ENCODE results near the gene DNA2. TPM values are rescaled to one million over a fixed set of nuclear protein-coding genes. Genes with fewer than 3 reads are reported as not detected.

The DNA2 gene
- total RNA-seq: 8.3 and 10.7 TPM in 2 replicates

GRCh38 chr10:68471586-68472408 lies at the start of gene DNA2:
Gene DNA2 (minus strand): TSS chr10:68471973. CDS start chr10:68471864, 109 bp downstream.

GRCh38 chr10:68406815-68407548 lies 64.8 kb downstream of the DNA2 start, which contains the start of gene RUFY2:
Gene RUFY2 (minus strand): TSS chr10:68407277. CDS start chr10:68407189, 88 bp downstream.

Other genes starting within 250 kb of the DNA2 start
- not detected in 2 replicates for gene ATOH7, start 239.9 kb downstream of the DNA2 start, total RNA-seq
- gene HNRNPH3, start 139.9 kb downstream of the DNA2 start, total RNA-seq: 24.4 and 51.4 TPM in 2 replicates
- 1.8 and 3.5 TPM in 2 replicates for gene PBLD, start 139.0 kb downstream of the DNA2 start, total RNA-seq
- 14.4 and 22.4 TPM in 2 replicates for gene RUFY2, start 64.7 kb downstream of the DNA2 start, total RNA-seq
- gene SLC25A16, start 55.5 kb upstream of the DNA2 start, total RNA-seq: 4.4 and 18.6 TPM in 2 replicates
- 0.16 and 0.69 TPM in 2 replicates for gene TET1, start 88.4 kb upstream of the DNA2 start, total RNA-seq
- gene CCAR1, start 249.3 kb upstream of the DNA2 start, total RNA-seq: 26.2 and 32.8 TPM in 2 replicates